ENCODE results near the gene RAB3C. TPM values are rescaled to one million over a fixed set of nuclear protein-coding genes. Genes with fewer than 3 reads are reported as not detected.

RAB3C gene
- total RNA-seq, 1 donor from 2014 or later = 0.45 TPM

GRCh38 chr5:58891086-58891970 is 308.5 kb downstream of the RAB3C start:
- no peaks in the 10 kb centered on the region for H4K20me1 ChIP-seq (ENCODE audit: insufficient read depth, low read length)
- H3K36me3 ChIP-seq (ENCODE audit: insufficient read depth, low read length) = no peaks in the 10 kb centered on the region
- Mint-ChIP-seq H3K36me3 (ENCODE audit: low read depth, unreplicated experiment) (no peaks in the 10 kb centered on the region), H3K27ac (ENCODE audit: unreplicated experiment) (peak overlapping the region; percentile 95), H3K9me3 (ENCODE audit: unreplicated experiment) (peaks cover 3% of the 10 kb centered on the region), H3K4me1 (ENCODE audit: low read depth, unreplicated experiment) (peaks cover 14% of the 10 kb centered on the region), H3K4me3 (ENCODE audit: unreplicated experiment) (peak overlapping the region; percentile 28), H3K27me3 (ENCODE audit: low read depth, unreplicated experiment) (peaks cover 3% of the 10 kb centered on the region)
- no peak for TF ChIP-seq EZH2 (IDR thresholded peaks at IDR 0.05; ENCODE audit: insufficient read depth, low read length)
- TF ChIP-seq, protein P1, sequence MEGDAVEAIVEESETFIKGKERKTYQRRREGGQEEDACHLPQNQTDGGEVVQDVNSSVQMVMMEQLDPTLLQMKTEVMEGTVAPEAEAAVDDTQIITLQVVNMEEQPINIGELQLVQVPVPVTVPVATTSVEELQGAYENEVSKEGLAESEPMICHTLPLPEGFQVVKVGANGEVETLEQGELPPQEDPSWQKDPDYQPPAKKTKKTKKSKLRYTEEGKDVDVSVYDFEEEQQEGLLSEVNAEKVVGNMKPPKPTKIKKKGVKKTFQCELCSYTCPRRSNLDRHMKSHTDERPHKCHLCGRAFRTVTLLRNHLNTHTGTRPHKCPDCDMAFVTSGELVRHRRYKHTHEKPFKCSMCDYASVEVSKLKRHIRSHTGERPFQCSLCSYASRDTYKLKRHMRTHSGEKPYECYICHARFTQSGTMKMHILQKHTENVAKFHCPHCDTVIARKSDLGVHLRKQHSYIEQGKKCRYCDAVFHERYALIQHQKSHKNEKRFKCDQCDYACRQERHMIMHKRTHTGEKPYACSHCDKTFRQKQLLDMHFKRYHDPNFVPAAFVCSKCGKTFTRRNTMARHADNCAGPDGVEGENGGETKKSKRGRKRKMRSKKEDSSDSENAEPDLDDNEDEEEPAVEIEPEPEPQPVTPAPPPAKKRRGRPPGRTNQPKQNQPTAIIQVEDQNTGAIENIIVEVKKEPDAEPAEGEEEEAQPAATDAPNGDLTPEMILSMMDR (IDR thresholded peaks at IDR 0.05; ENCODE audit: insufficient read depth, low read depth, low read length) = peak; percentile 90
- peak; percentile 37 for FAIRE-seq
- peak overlapping the region; percentile 91 for H3K4me2 ChIP-seq (ENCODE audit: low read length)
- no peaks in the 10 kb centered on the region for H3K27me3 ChIP-seq (ENCODE audit: insufficient read depth, low read length)
- H3K4me1 ChIP-seq (ENCODE audit: insufficient read depth, low read length) = peaks cover 18% of the 10 kb centered on the region
- peak; percentile 78 for DNase-seq (ENCODE audit: low read depth)
- H3K9ac ChIP-seq (ENCODE audit: low read length) = peak overlapping the region; percentile 80
- peak overlapping the region; percentile 75 for H3K27ac ChIP-seq (ENCODE audit: low read depth, low read length)
- no peaks in the 10 kb centered on the region for H3K9me3 ChIP-seq (ENCODE audit: insufficient read depth, low read depth, low read length)
- peak overlapping the region; percentile 76 for H2AFZ ChIP-seq (ENCODE audit: low read depth, low read length)
- H3K4me3 ChIP-seq (ENCODE audit: insufficient read depth, low read depth, low read length) = peak overlapping the region; percentile 37
- no peaks in the 10 kb centered on the region for H3K79me2 ChIP-seq (ENCODE audit: insufficient read depth, low read length)

DNA sequence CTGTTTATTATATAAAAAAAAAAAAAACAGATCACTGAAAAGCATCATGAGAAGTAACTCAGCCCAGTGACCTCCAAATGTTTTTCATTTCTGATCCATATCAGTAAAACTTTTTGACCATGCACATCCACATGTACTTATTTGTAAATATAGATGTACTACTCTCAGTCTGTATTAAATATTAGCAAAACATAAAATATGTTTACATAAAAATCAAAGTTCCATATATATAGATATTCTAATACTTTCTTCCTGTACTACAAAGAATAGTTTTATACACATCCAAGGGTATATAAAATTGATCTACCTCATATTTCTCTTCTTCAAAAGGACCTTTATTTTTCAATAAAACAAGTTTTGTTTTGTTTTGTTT is 309.1 kb downstream of the RAB3C start:
- H2AFZ ChIP-seq (ENCODE audit: low read depth, low read length) = no peak overlapping the region
- H3K9me3 ChIP-seq (ENCODE audit: insufficient read depth, low read depth, low read length) = no peaks in the 10 kb centered on the region
- no peaks in the 10 kb centered on the region for H3K27me3 ChIP-seq (ENCODE audit: insufficient read depth, low read length)
- H4K20me1 ChIP-seq (ENCODE audit: insufficient read depth, low read length) = no peaks in the 10 kb centered on the region
- no peaks in the 10 kb centered on the region for H3K79me2 ChIP-seq (ENCODE audit: insufficient read depth, low read length)
- TF ChIP-seq, protein P1 (IDR thresholded peaks at IDR 0.05; ENCODE audit: insufficient read depth, low read depth, low read length) = no peak
- no peak for TF ChIP-seq EZH2 (IDR thresholded peaks at IDR 0.05; ENCODE audit: insufficient read depth, low read length)
- H3K4me3 Mint-ChIP-seq (ENCODE audit: unreplicated experiment) = no peak overlapping the region
- H3K4me1 Mint-ChIP-seq (ENCODE audit: low read depth, unreplicated experiment) = peaks cover 12% of the 10 kb centered on the region
- H3K9ac ChIP-seq (ENCODE audit: low read length) = peak overlapping the region; percentile 80
- FAIRE-seq = no peak
- peaks cover 3% of the 10 kb centered on the region for H3K9me3 Mint-ChIP-seq (ENCODE audit: unreplicated experiment)
- peaks cover 18% of the 10 kb centered on the region for H3K4me1 ChIP-seq (ENCODE audit: insufficient read depth, low read length)
- peak overlapping the region; percentile 91 for H3K4me2 ChIP-seq (ENCODE audit: low read length)
- DNase-seq (ENCODE audit: low read depth) = no peak
- H3K27ac Mint-ChIP-seq (ENCODE audit: unreplicated experiment) = no peak overlapping the region
- H3K4me3 ChIP-seq (ENCODE audit: insufficient read depth, low read depth, low read length) = peak overlapping the region; percentile 37
- H3K36me3 Mint-ChIP-seq (ENCODE audit: low read depth, unreplicated experiment) = no peaks in the 10 kb centered on the region
- H3K36me3 ChIP-seq (ENCODE audit: insufficient read depth, low read length) = no peaks in the 10 kb centered on the region
- H3K27me3 Mint-ChIP-seq (ENCODE audit: low read depth, unreplicated experiment) = peaks cover 3% of the 10 kb centered on the region
- H3K27ac ChIP-seq (ENCODE audit: low read depth, low read length) = no peak overlapping the region

GRCh38 chr5:58893551-58893950 is 310.7 kb downstream of the RAB3C start:
- Mint-ChIP-seq H3K4me3 (ENCODE audit: unreplicated experiment) (no peak overlapping the region), H3K36me3 (ENCODE audit: low read depth, unreplicated experiment) (no peaks in the 10 kb centered on the region), H3K9me3 (ENCODE audit: unreplicated experiment) (peaks cover 3% of the 10 kb centered on the region), H3K27me3 (ENCODE audit: low read depth, unreplicated experiment) (peaks cover 3% of the 10 kb centered on the region), H3K4me1 (ENCODE audit: low read depth, unreplicated experiment) (peaks cover 16% of the 10 kb centered on the region), H3K27ac (ENCODE audit: unreplicated experiment) (no peak overlapping the region)
- FAIRE-seq (no peak), DNase-seq (ENCODE audit: low read depth) (no peak)
- Histone ChIP-seq H3K27ac (ENCODE audit: low read depth, low read length) (no peak overlapping the region), H3K4me1 (ENCODE audit: insufficient read depth, low read length) (peaks cover 18% of the 10 kb centered on the region), H4K20me1 (ENCODE audit: insufficient read depth, low read length) (no peaks in the 10 kb centered on the region), H3K27me3 (ENCODE audit: insufficient read depth, low read length) (no peaks in the 10 kb centered on the region), H3K9ac (ENCODE audit: low read length) (no peak overlapping the region), H3K36me3 (ENCODE audit: insufficient read depth, low read length) (no peaks in the 10 kb centered on the region), H2AFZ (ENCODE audit: low read depth, low read length) (no peak overlapping the region), H3K4me3 (ENCODE audit: insufficient read depth, low read depth, low read length) (no peak overlapping the region), H3K79me2 (ENCODE audit: insufficient read depth, low read length) (no peaks in the 10 kb centered on the region), H3K9me3 (ENCODE audit: insufficient read depth, low read depth, low read length) (no peaks in the 10 kb centered on the region), H3K4me2 (ENCODE audit: low read length) (no peak overlapping the region)
- TF ChIP-seq, protein P1 (IDR thresholded peaks at IDR 0.05; ENCODE audit: insufficient read depth, low read depth, low read length) = no peak
- no peak for TF ChIP-seq EZH2 (IDR thresholded peaks at IDR 0.05; ENCODE audit: insufficient read depth, low read length)
